ENCODE results near the gene MRPL20.

DNA sequence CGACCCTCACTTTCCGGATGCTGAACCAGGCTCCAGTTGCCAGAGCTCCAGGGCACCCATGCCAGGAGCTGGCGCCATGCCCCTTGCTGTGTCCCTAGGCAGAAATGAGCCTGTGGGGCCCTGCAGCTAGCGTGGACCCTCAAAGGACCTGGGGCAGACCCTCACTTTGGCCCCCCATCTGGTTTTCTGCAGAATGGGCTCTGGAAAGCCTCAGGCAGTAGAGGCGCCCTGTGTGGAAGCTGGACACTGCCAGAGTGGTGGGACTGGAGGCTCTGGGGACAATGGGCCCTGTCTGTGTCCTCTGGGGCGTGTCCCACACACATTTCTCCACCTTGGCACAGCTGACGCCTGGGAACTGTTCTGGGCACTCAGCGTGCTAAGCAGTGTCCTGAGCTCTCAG lies 25.8 kb downstream of the MRPL20 start:
- TF ChIP-seq, protein P1, sequence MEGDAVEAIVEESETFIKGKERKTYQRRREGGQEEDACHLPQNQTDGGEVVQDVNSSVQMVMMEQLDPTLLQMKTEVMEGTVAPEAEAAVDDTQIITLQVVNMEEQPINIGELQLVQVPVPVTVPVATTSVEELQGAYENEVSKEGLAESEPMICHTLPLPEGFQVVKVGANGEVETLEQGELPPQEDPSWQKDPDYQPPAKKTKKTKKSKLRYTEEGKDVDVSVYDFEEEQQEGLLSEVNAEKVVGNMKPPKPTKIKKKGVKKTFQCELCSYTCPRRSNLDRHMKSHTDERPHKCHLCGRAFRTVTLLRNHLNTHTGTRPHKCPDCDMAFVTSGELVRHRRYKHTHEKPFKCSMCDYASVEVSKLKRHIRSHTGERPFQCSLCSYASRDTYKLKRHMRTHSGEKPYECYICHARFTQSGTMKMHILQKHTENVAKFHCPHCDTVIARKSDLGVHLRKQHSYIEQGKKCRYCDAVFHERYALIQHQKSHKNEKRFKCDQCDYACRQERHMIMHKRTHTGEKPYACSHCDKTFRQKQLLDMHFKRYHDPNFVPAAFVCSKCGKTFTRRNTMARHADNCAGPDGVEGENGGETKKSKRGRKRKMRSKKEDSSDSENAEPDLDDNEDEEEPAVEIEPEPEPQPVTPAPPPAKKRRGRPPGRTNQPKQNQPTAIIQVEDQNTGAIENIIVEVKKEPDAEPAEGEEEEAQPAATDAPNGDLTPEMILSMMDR (IDR thresholded peaks at IDR 0.05), result no peak
- no peak for TF ChIP-seq POLR2A (IDR thresholded peaks at IDR 0.05)

Data from thyroid gland (tissue), 4 donors.